Neural progenitor cell (in vitro differentiated cells): ENCODE data around the gene OR10J5. TPM values are rescaled to one million over a fixed set of nuclear protein-coding genes. Genes with fewer than 3 reads are reported as not detected.

Experiments
- DNase-seq: peaks from one replicate; pipeline ENCODE4 v3.0.0-alpha.2; 2016; ENCODE audit warnings: low spot score
- H2AFZ ChIP-seq: fragments of 200-600 bp; sonication (generic); replicated peaks from 2 replicates; pipeline ENCODE4 v1.6.1; 2016; ENCODE audit warnings: antibody characterized with exemption
- H3F3A ChIP-seq: fragments of 200-600 bp; sonication (generic); 2 replicates; pipeline ENCODE4 v1.6.1; 2016; ENCODE audit warnings: antibody characterized with exemption, low read depth
- H3K27ac ChIP-seq: fragments of 200-600 bp; sonication (generic); 2 replicates; pipeline ENCODE4 v1.5.1; 2016; ENCODE audit warnings: mild to moderate bottlenecking
- H3K27me3 ChIP-seq: fragments of 200-600 bp; sonication (generic); 2 replicates; pipeline ENCODE4 v1.6.1; 2016; ENCODE audit warnings: mild to moderate bottlenecking, moderate library complexity
- H3K36me3 ChIP-seq: fragments of 200-600 bp; sonication (generic); 2 replicates; pipeline ENCODE4 v1.5.1; 2016
- H3K4me1 ChIP-seq: fragments of 200-600 bp; sonication (generic); 2 replicates; pipeline ENCODE4 v1.6.1; 2016; ENCODE audit warnings: mixed run types
- H3K4me2 ChIP-seq: fragments of 200-600 bp; sonication (generic); 2 replicates; pipeline ENCODE4 v1.6.1; 2016
- H3K4me3 ChIP-seq: fragments of 200-600 bp; sonication (generic); 2 replicates; pipeline ENCODE4 v1.5.1; 2016
- H3K79me2 ChIP-seq: fragments of 200-600 bp; sonication (generic); 2 replicates; pipeline ENCODE4 v1.6.1; 2016; ENCODE audit warnings: low read depth
- H3K9ac ChIP-seq: fragments of 200-600 bp; sonication (generic); 2 replicates; pipeline ENCODE4 v1.6.1; 2016
- H3K9me3 ChIP-seq: fragments of 200-600 bp; sonication (generic); 2 replicates; pipeline ENCODE4 v1.5.1; 2016; ENCODE audit warnings: low read depth
- H4K20me1 ChIP-seq: fragments of 200-600 bp; sonication (generic); 2 replicates; pipeline ENCODE4 v1.6.1; 2016; ENCODE audit warnings: low read depth
- H3K27ac Mint-ChIP-seq: 3 replicates; pipeline ENCODE4 v1.8.0; 2021; ENCODE audit warnings: mixed read lengths
- H3K27me3 Mint-ChIP-seq: 2 replicates; pipeline ENCODE4 v1.8.0; 2022; ENCODE audit warnings: low read depth, mild to moderate bottlenecking, inconsistent platforms, moderate library complexity, mixed read lengths; ENCODE audit not compliant: insufficient read depth
- H3K36me3 Mint-ChIP-seq: 3 replicates; pipeline ENCODE4 v1.8.0; 2021; ENCODE audit warnings: mixed read lengths
- H3K4me1 Mint-ChIP-seq: 3 replicates; pipeline ENCODE4 v1.8.0; 2021; ENCODE audit warnings: mixed read lengths
- H3K4me3 Mint-ChIP-seq: 3 replicates; pipeline ENCODE4 v1.8.0; 2021; ENCODE audit warnings: mild to moderate bottlenecking, moderate library complexity, mixed read lengths
- H3K9me3 Mint-ChIP-seq: 3 replicates; pipeline ENCODE4 v1.8.0; 2020; ENCODE audit warnings: mixed read lengths
- EZH2 ChIP-seq: fragments of 200-600 bp; sonication (generic); IDR thresholded peaks from 2 replicates; pipeline ENCODE4 v1.6.1; 2017; ENCODE audit warnings: antibody characterized with exemption, mild to moderate bottlenecking, moderate library complexity
- EZH2phosphoT487 ChIP-seq: fragments of 200-600 bp; sonication (generic); IDR thresholded peaks from 2 replicates; pipeline ENCODE4 v1.6.1; 2017; ENCODE audit warnings: antibody characterized with exemption
- total RNA-seq: library from RNA; depleted of rRNA; stranded (reverse); fragments of >200 nt; gene quantifications from 2 replicates; pipeline ENCODE4 v1.2.3, GENCODE V29; 2015; ENCODE audit warnings: low replicate concordance
- TF ChIP-seq, protein P1 (sequence below): fragments of 200-600 bp; sonication (generic); IDR thresholded peaks from 2 replicates; pipeline ENCODE4 v1.5.1; 2017; ENCODE audit warnings: antibody characterized with exemption, mild to moderate bottlenecking

The OR10J5 gene
- total RNA-seq, 1 donor from 2014 or later: not detected

GRCh38 chr1:159554696-159555095 lies 18.9 kb upstream of the OR10J5 start:
- H3K9me3 Mint-ChIP-seq: no peaks in the 10 kb centered on the region
- TF ChIP-seq, protein P1, sequence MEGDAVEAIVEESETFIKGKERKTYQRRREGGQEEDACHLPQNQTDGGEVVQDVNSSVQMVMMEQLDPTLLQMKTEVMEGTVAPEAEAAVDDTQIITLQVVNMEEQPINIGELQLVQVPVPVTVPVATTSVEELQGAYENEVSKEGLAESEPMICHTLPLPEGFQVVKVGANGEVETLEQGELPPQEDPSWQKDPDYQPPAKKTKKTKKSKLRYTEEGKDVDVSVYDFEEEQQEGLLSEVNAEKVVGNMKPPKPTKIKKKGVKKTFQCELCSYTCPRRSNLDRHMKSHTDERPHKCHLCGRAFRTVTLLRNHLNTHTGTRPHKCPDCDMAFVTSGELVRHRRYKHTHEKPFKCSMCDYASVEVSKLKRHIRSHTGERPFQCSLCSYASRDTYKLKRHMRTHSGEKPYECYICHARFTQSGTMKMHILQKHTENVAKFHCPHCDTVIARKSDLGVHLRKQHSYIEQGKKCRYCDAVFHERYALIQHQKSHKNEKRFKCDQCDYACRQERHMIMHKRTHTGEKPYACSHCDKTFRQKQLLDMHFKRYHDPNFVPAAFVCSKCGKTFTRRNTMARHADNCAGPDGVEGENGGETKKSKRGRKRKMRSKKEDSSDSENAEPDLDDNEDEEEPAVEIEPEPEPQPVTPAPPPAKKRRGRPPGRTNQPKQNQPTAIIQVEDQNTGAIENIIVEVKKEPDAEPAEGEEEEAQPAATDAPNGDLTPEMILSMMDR: no peak
- TF ChIP-seq EZH2phosphoT487: no peak
- no peak for TF ChIP-seq EZH2
- no peaks in the 10 kb centered on the region for H3K4me1 ChIP-seq

DNA sequence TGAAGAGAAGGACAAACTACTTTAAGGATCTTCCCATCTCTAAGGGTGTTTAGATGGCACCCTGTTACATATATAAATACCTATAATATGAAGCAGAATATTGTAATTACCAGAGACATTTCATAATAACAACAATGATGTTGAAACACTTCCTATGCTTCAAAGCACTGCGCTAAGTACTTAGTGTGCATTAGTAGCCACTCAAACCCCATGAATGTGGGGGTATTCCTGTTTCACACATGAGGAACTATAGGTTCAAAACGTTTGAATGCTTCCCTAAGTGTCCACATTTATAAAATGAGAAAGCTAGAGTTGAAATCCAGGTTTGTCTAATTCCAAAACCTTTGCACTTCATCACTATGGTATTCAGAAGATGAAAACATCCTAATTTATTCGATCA lies 18.5 kb upstream of the OR10J5 start:
- H3K9me3 Mint-ChIP-seq: no peaks in the 10 kb centered on the region
- Histone ChIP-seq H3F3A (no peaks in the 10 kb centered on the region), H3K36me3 (no peaks in the 10 kb centered on the region), H3K27me3 (no peaks in the 10 kb centered on the region), H3K4me2 (no peak overlapping the region), H3K27ac (no peak overlapping the region), H2AFZ (no peak overlapping the region), H4K20me1 (no peaks in the 10 kb centered on the region), H3K79me2 (no peaks in the 10 kb centered on the region), H3K4me3 (no peak overlapping the region), H3K9ac (no peak overlapping the region), H3K9me3 (peaks cover 25% of the 10 kb centered on the region), H3K4me1 (no peaks in the 10 kb centered on the region)
- H3K27ac Mint-ChIP-seq: no peak overlapping the region
- DNase-seq: no peak
- no peak for TF ChIP-seq EZH2phosphoT487
- TF ChIP-seq, protein P1: no peak
- TF ChIP-seq EZH2: no peak
- H3K36me3 Mint-ChIP-seq: no peaks in the 10 kb centered on the region
- H3K27me3 Mint-ChIP-seq: peaks cover 3% of the 10 kb centered on the region
- no peak overlapping the region for H3K4me3 Mint-ChIP-seq
- H3K4me1 Mint-ChIP-seq: peaks cover 6% of the 10 kb centered on the region

More at GRCh38 chr1:159554696-159555095, 18.9 kb upstream of the OR10J5 start:
- Histone ChIP-seq H2AFZ (no peak overlapping the region), H3K4me3 (no peak overlapping the region), H3F3A (no peaks in the 10 kb centered on the region), H3K36me3 (no peaks in the 10 kb centered on the region), H3K9ac (no peak overlapping the region), H3K79me2 (no peaks in the 10 kb centered on the region), H3K27ac (no peak overlapping the region), H3K9me3 (peaks cover 25% of the 10 kb centered on the region), H4K20me1 (no peaks in the 10 kb centered on the region), H3K4me2 (no peak overlapping the region), H3K27me3 (no peaks in the 10 kb centered on the region)
- no peak for DNase-seq
- H3K4me3 Mint-ChIP-seq: no peak overlapping the region
- H3K27ac Mint-ChIP-seq: no peak overlapping the region
- no peaks in the 10 kb centered on the region for H3K36me3 Mint-ChIP-seq
- peaks cover 3% of the 10 kb centered on the region for H3K27me3 Mint-ChIP-seq
- peaks cover 6% of the 10 kb centered on the region for H3K4me1 Mint-ChIP-seq

DNA sequence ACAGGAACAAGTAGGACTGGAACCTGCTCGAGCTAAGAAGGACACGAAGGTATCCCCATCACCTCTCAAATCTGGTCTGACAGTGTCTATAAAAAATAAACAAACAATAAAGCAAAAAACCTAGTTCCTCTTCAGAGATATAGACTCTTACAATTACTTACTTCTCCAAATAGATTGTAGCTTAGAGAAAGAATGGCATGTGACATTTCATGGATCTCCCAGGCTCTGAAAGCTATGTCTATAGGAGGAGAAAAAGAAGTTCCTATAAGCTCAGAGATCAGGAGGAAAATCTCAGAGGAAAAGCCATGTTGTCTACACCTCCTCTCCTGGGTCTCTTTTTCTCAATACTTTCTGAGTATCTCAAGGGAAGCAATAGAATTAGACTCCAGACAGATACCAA lies 12.3 kb upstream of the OR10J5 start:
- no peaks in the 10 kb centered on the region for H3K9me3 Mint-ChIP-seq

More for the DNA sequence above, 12.3 kb upstream of the OR10J5 start:
- Histone ChIP-seq H2AFZ (no peak overlapping the region), H4K20me1 (no peaks in the 10 kb centered on the region), H3K4me2 (no peak overlapping the region), H3K9me3 (peaks cover 21% of the 10 kb centered on the region), H3K4me3 (no peak overlapping the region), H3K4me1 (no peaks in the 10 kb centered on the region), H3K27me3 (no peaks in the 10 kb centered on the region), H3K9ac (no peak overlapping the region), H3K36me3 (no peaks in the 10 kb centered on the region), H3K79me2 (no peaks in the 10 kb centered on the region), H3K27ac (no peak overlapping the region), H3F3A (no peaks in the 10 kb centered on the region)
- Mint-ChIP-seq H3K36me3 (no peaks in the 10 kb centered on the region), H3K27me3 (no peaks in the 10 kb centered on the region), H3K4me1 (no peaks in the 10 kb centered on the region), H3K4me3 (no peak overlapping the region), H3K27ac (no peak overlapping the region)
- DNase-seq: no peak
- TF ChIP-seq, protein P1: no peak
- no peak for TF ChIP-seq EZH2phosphoT487
- TF ChIP-seq EZH2: no peak
